DLD1 (cell line): ENCODE data around the gene ULBP3.
"Not testable (repeated sequence)": the region's sequence is repeated elsewhere in the genome, so short reads cannot be mapped to it uniquely, and the experiment has no call there.

Experiments
- in situ Hi-C: cut with HindIII; loops from 2 replicates; pipeline ENCODE4 v1.10.0; 2017; ENCODE audit warnings: low sequenced_read_pairs

ULBP3 gene

GRCh38 chr6:150079604-150080003, 10.7 kb upstream of the ULBP3 start:
- in situ Hi-C loops, result loop anchor here (25.0 kb wide), 1 partner anchor 283 kb away; the partner anchor contains the start of gene IYD

GRCh38 chr6:150078788-150079187, 9.9 kb upstream of the ULBP3 start:
- in situ Hi-C loops, result loop anchor here (25.0 kb wide), 1 partner anchor 284 kb away; the partner anchor contains the start of gene IYD

GRCh38 chr6:150076196-150076893, 7.4 kb upstream of the ULBP3 start:
- in situ Hi-C loops, result loop anchor here (25.0 kb wide), 1 partner anchor 286 kb away; the partner anchor contains the start of gene IYD

DNA sequence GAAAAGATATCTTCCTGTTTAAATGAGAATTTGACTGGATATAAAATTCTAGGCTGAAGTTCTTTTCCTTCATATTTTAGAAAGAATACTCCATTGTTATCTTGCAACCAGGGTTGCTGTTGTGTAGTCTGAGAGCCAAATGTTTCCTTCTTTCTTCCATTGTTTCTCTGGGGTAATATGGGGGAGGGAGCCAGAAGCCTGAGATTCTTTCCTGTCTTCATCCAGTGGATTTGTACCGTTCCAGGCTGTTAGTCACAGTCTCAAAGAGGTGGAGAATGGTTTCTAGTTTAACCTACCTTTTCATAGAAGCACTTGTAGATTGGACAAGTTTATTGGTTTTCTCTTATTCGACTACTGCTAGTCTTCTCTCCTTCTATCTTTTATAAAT, 6.1 kb upstream of the ULBP3 start:
- in situ Hi-C loops, result loop anchor here (25.0 kb wide), 1 partner anchor 287 kb away; the partner anchor contains the start of gene IYD

DNA sequence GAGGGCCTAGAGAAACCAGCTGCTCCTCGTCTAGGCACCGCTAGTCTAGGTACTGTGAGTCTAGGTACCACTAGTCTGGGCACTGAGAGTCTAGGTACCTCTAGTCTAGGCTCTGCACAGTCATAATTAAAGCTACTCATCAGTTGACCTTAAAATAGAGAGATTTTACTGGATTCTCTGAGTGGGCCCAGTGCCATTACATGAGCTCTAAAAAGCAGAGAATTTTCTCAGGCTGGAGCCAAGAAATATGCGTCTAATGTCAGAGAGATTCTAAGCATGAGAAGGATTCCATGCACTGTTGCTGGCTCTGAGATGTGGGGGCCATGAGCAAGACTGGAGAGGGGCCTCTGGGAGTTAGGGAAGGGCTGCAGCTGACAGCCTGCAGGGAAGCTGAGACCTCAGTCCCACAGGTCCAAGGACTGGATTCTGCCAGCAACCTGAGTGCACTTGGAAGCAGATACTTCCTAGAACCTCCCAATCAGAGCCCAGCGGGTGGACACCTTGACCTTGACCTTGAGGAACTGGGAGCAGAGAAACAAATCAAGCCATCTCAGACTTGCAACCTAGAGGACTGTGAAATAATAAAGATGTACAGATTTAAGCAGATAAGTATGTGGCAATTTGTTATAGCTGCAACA, 5.6 kb upstream of the ULBP3 start:
- in situ Hi-C loops, result loop anchor here (25.0 kb wide), 1 partner anchor 288 kb away; the partner anchor contains the start of gene IYD

DNA sequence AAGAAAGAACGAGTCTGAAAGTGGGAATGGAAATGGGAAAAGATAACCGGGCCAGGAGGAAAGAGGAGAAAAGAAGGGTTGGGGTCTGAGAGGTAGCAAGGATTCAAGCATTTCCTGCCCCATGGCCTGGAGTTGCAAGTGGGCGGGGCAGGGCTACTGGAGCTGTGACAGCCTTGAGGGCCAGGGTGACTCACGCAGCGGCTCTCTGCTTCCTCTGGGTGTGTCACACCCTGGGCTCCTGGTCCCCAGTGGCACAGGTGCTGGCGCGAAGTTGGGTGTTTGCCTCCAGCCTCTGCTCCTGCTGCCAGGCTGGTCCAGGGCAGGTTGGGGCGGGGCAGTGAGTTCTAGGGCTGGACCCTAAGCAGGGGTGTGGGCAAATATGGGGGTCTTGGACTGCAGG, 3.3 kb upstream of the ULBP3 start:
- in situ Hi-C loops, result no loop called here

DNA sequence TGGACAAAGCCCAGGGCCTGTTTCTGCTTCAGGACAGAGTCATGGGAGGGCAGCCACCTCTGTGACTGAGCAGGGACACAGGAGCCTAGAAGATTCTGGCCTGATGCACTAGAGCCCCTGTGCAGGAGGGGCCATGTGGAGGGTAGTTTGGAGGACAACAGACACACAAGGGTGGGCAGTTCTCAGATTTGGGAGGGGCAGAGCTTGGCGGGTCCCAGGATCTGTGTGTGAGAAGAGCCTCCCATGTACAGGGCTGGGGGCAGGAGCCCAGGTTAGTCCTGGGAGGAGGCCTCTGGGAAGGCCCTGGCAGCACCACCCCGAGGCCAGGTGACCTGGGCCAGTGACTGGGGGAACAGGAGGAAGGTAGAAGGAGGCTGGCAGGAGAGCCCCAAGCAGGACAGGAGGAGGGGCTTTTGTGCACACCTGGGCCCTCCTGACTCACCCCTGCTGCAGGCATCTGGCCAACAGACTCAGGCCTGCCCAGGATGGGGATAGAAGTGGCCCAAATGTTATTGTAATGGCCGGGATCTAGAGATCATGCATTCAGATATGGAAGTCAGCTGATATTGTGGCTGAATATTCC, 1.4 kb upstream of the ULBP3 start:
- in situ Hi-C loops, result no loop called here

- in situ Hi-C loops, result no loop called here
Observed at GRCh38 chr6:150069706-150070105, 785 bp upstream of the ULBP3 start.

DNA sequence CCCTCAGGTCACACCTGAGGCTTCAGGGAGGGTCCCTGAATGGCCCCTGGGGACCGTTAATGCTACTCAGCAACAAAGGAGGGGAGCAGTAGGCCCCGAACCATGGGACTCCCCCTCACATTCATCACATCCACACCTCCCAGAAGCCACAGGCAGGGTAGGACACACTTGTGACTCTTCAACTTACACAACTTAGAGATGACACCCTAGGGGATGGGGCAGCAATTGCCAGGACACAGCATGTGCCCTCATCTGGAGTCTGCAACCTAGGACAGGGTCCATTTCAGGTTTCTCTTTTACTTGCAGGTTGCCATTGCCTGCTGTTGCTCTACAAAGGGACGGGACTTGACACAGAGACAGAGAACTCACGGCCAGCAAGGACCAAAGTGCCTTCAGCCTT, 770 bp downstream of the ULBP3 start:
- in situ Hi-C loops, result no loop called here

- in situ Hi-C loops, result no loop called here
Observed at GRCh38 chr6:150065083-150065482, 3.8 kb downstream of the ULBP3 start.

GRCh38 chr6:150063640-150064039, 5.3 kb downstream of the ULBP3 start:
- in situ Hi-C loops, result no loop called here

- in situ Hi-C loops, result not testable (repeated sequence)
Observed at GRCh38 chr6:150059973-150060372, 8.9 kb downstream of the ULBP3 start.

DNA sequence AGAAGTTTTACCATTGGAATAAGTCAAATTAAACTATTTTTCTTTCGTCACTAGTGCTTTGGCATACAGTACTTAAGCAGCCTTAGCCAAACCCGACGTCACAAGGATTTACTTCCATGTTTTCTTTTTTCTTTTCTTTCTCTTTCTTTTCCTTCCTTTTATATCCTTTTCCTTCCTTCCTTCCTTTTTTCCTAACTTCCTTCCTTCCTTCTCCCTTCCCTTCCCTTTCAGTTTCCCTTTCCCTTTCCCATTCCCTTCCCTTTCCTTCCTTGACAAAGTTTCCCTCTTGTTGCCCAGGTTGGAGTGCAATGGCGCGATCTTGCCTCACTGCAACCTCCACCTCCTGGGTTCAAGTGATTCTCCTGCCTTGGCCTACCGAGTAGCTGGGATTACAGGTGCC, 9.9 kb downstream of the ULBP3 start:
- in situ Hi-C loops, result no loop called here

- in situ Hi-C loops, result no loop called here
Observed at GRCh38 chr6:150058231-150058792, 10.6 kb downstream of the ULBP3 start.

- in situ Hi-C loops, result no loop called here
Observed at GRCh38 chr6:150057501-150057951, 11.4 kb downstream of the ULBP3 start.

GRCh38 chr6:150056916-150057315, 12.0 kb downstream of the ULBP3 start:
- in situ Hi-C loops, result no loop called here

DNA sequence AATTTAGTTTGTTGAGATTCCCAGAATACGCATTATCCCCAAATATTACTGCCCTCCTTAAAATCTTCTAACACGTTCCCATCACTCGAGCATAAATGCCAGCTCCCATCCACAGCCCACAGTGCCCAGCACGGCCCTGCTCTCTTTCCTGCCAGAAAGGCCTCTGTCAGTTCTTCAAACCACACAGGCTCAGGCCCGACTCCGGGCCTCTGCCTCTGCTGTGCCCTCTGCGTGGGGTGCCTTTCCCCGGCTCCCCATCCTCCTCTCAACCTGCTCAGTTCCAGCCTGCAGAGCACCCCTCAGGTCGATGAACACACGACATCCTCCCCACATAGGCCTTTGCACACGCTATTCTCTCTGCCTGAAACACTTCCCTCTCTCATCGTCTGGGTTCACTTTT, 12.8 kb downstream of the ULBP3 start:
- in situ Hi-C loops, result no loop called here

GRCh38 chr6:150055131-150055530, 13.8 kb downstream of the ULBP3 start:
- in situ Hi-C loops, result no loop called here

GRCh38 chr6:150053450-150053849, 15.5 kb downstream of the ULBP3 start:
- in situ Hi-C loops, result no loop called here

GRCh38 chr6:150050846-150051245, 18.1 kb downstream of the ULBP3 start:
- in situ Hi-C loops, result no loop called here

GRCh38 chr6:150048099-150048498, 20.8 kb downstream of the ULBP3 start:
- in situ Hi-C loops, result no loop called here

DNA sequence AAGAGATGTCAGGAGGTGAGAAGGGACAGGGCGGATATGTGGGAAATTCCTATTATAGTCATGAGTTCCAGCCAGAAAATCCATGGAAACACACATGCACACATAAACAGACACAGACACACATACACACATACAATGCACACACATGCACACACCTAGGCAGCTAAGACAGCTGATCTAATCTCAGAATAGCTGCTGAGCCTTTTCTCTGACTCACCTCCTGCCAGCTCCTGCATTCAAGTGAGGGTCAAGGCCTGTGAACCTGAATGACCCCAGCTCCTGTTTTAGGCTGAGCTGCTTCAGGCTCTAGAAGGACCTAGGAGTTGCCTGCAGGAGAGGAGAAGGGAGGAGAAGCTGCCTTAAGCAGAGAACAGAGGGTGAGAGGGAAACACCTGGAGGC, 22.0 kb downstream of the ULBP3 start:
- in situ Hi-C loops, result no loop called here
